ENCODE measurements around the gene CDC16. TPM values are rescaled to one million over a fixed set of nuclear protein-coding genes. Genes with fewer than 3 reads are reported as not detected.

The CDC16 gene
- total and polyA plus RNA-seq, 9 of the 15 experiments (the other 6 are each of a cell fraction or from before 2014, with no cell fraction given), result 23.2 to 102 (median 51.6) TPM

- TF ChIP-seq MYC (IDR thresholded peaks at IDR 0.05; ENCODE audit: low read depth, low read length) (peak; percentile 66), MYC (CRISPR knock-in tag; IDR thresholded peaks at IDR 0.05; ENCODE audit: borderline replicate concordance, low read depth) (no peak), TFAP4 (CRISPR knock-in tag; IDR thresholded peaks at IDR 0.05; ENCODE audit: borderline replicate concordance) (peak; percentile 92), RBM15 (IDR thresholded peaks at IDR 0.05; ENCODE audit: insufficient read depth, low read length) (no peak), ZNF79 (CRISPR knock-in tag; IDR thresholded peaks at IDR 0.05; ENCODE audit: low read depth) (no peak), ZEB2 (IDR thresholded peaks at IDR 0.05) (peak; percentile 59; the same call in 1 of the 2 replicates), SMAD1 (IDR thresholded peaks at IDR 0.05; ENCODE audit: low read depth, low read length, partially characterized antibody) (peak; percentile 36), NR2C2 (CRISPR knock-in tag; IDR thresholded peaks at IDR 0.05) (no peak), NR2C2 (tag; IDR thresholded peaks at IDR 0.05) (peak; percentile 38; the same call in 1 of the 2 replicates), RBFOX2 (IDR thresholded peaks at IDR 0.05; ENCODE audit: low read depth, low read length) (peak; percentile 65), RB1 (IDR thresholded peaks at IDR 0.05; ENCODE audit: low read depth) (peak; percentile 22; the same call in 1 of the 2 replicates), ETS2 (tag; IDR thresholded peaks at IDR 0.05; ENCODE audit: borderline replicate concordance, poor library complexity, severe bottlenecking) (no peak), TAF9B (IDR thresholded peaks at IDR 0.05; ENCODE audit: partially characterized antibody) (peak; percentile 60), SMARCA4 (IDR thresholded peaks at IDR 0.05) (peak; percentile 92), NFIC (IDR thresholded peaks at IDR 0.05) (peak; percentile 71), ZNF561 (CRISPR knock-in tag; conservative IDR thresholded peaks at IDR 0.05) (no peak), ZNF12 (CRISPR knock-in tag; IDR thresholded peaks at IDR 0.05) (no peak), TRIM24 (IDR thresholded peaks at IDR 0.05) (peak; percentile 73 to 84), RCOR1 (IDR thresholded peaks at IDR 0.05; ENCODE audit: borderline replicate concordance in 1 of 2, low read depth in 2 of 2, low read length in 2 of 2) (peak in 1 of 2 experiments; percentile 57; a peak in 1 of 4 replicates), ZBTB2 (IDR thresholded peaks at IDR 0.05) (peak; percentile 73; the same call in 1 of the 2 replicates), ZNF778 (CRISPR knock-in tag; IDR thresholded peaks at IDR 0.05) (no peak), POLR3G (IDR thresholded peaks at IDR 0.05; ENCODE audit: extremely low read depth, insufficient read length, insufficient replicate concordance) (no peak), NCOA1 (IDR thresholded peaks at IDR 0.05; ENCODE audit: low read depth) (0 out of 2 replicates have a peak, but pooled peaks have one; percentile 58)
- TF ChIP-seq, protein P1, sequence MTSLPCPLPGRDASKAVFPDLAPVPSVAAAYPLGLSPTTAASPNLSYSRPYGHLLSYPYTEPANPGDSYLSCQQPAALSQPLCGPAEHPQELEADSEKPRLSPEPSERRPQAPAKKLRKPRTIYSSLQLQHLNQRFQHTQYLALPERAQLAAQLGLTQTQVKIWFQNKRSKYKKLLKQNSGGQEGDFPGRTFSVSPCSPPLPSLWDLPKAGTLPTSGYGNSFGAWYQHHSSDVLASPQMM (CRISPR knock-in tag; IDR thresholded peaks at IDR 0.05), result no peak
- TF ChIP-seq, protein P2, sequence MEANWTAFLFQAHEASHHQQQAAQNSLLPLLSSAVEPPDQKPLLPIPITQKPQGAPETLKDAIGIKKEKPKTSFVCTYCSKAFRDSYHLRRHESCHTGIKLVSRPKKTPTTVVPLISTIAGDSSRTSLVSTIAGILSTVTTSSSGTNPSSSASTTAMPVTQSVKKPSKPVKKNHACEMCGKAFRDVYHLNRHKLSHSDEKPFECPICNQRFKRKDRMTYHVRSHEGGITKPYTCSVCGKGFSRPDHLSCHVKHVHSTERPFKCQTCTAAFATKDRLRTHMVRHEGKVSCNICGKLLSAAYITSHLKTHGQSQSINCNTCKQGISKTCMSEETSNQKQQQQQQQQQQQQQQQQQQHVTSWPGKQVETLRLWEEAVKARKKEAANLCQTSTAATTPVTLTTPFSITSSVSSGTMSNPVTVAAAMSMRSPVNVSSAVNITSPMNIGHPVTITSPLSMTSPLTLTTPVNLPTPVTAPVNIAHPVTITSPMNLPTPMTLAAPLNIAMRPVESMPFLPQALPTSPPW (CRISPR knock-in tag; IDR thresholded peaks at IDR 0.05), result no peak; the same call in 1 of the 2 replicates
Observed at GRCh38 chr13:114222461-114222968, 12.2 kb upstream of the CDC16 start (continued).
